MCF 10A (cell line): ENCODE results near the gene DLG2. TPM values are rescaled to one million over a fixed set of nuclear protein-coding genes. Genes with fewer than 3 reads are reported as not detected.

Experiments used
- BruUV-seq: library from RNA; stranded (reverse); fragments of 400-500 nt; replicated peaks from 2 replicates; lab custom pipeline; 2021; lab: Mats Ljungman, UMichigan
- CTCF ChIA-PET: fragments of 300-600 bp; sonication (Branson Sonifier 250); formaldehyde crosslinking; extraction: SDS; loops from one replicate; lab custom pipeline; 2021; ENCODE audit warnings: antibody characterized with exemption, inconsistent platforms; lab: Yijun Ruan, JAX
- POLR2A ChIA-PET: fragments of 300-600, 350-650 bp; sonication (Branson Sonifier 250); formaldehyde crosslinking; extraction: SDS; loops from one replicate; lab custom pipeline; 2020; ENCODE audit warnings: antibody characterized with exemption, inconsistent platforms; lab: Yijun Ruan, JAX
- DNase-seq: peaks from one replicate; pipeline ENCODE4 v3.0.0-alpha.2; 2018; ENCODE audit not compliant: unreplicated experiment
- H3K27ac Mint-ChIP-seq: one replicate; pipeline ENCODE4 v1.8.0; 2022; ENCODE audit warnings: mild to moderate bottlenecking, low read depth, mixed read lengths; ENCODE audit not compliant: unreplicated experiment
- H3K27me3 Mint-ChIP-seq: one replicate; pipeline ENCODE4 v1.8.0; 2022; ENCODE audit warnings: mixed read lengths; ENCODE audit not compliant: insufficient read depth, unreplicated experiment
- H3K36me3 Mint-ChIP-seq: one replicate; pipeline ENCODE4 v1.8.0; 2022; ENCODE audit warnings: mild to moderate bottlenecking, moderate library complexity, mixed read lengths; ENCODE audit not compliant: insufficient read depth, unreplicated experiment
- H3K4me1 Mint-ChIP-seq: one replicate; pipeline ENCODE4 v1.8.0; 2022; ENCODE audit warnings: mixed read lengths; ENCODE audit not compliant: insufficient read depth, unreplicated experiment
- H3K4me3 Mint-ChIP-seq: one replicate; pipeline ENCODE4 v1.8.0; 2022; ENCODE audit warnings: mild to moderate bottlenecking, moderate library complexity, mixed read lengths; ENCODE audit not compliant: unreplicated experiment
- H3K9me3 Mint-ChIP-seq: one replicate; pipeline ENCODE4 v1.8.0; 2022; ENCODE audit warnings: mixed read lengths; ENCODE audit not compliant: unreplicated experiment
- CTCF ChIP-seq: fragments of 200-600 bp; IDR thresholded peaks from one replicate; pipeline ENCODE4 v1.8.0; 2022; ENCODE audit warnings: antibody characterized with exemption, mild to moderate bottlenecking; ENCODE audit not compliant: unreplicated experiment
- intact Hi-C: fragments of 100-400 bp; cut with micrococcal nuclease; formaldehyde crosslinking; loops from 2 replicates; pipeline ENCODE4 v1.14.1; 2022
- total RNA-seq: library from RNA; stranded (reverse); gene quantifications from 2 replicates; pipeline ENCODE4 v1.2.3, GENCODE V29; 2022

Gene DLG2
- total RNA-seq, 1 experiment from 2014 or later = 0.26 TPM

GRCh38 chr11:84837402-84838069, 789.6 kb downstream of the DLG2 start:
- intact Hi-C loops = no loop called here
- POLR2A ChIA-PET = no interaction called here
- no peak for TF ChIP-seq CTCF
- Mint-ChIP-seq H3K36me3 (no peaks in the 10 kb centered on the region), H3K27ac (no peak overlapping the region), H3K4me3 (no peak overlapping the region), H3K9me3 (no peaks in the 10 kb centered on the region), H3K4me1 (no peaks in the 10 kb centered on the region), H3K27me3 (peaks cover 14% of the 10 kb centered on the region)
- BruUV-seq = no TSS peak
- DNase-seq = no peak
- CTCF ChIA-PET = no interaction called here

- no peaks in the 10 kb centered on the region for H3K9me3 Mint-ChIP-seq
- POLR2A ChIA-PET = no interaction called here
- BruUV-seq = no TSS peak
Observed at GRCh38 chr11:84836371-84836770, 790.8 kb downstream of the DLG2 start.

GRCh38 chr11:84833488-84834088, 793.6 kb downstream of the DLG2 start:
- H3K4me3 Mint-ChIP-seq = no peak overlapping the region
- no peak for DNase-seq
- intact Hi-C loops = no loop called here
- no peaks in the 10 kb centered on the region for H3K36me3 Mint-ChIP-seq
- ChIA-PET CTCF (interaction anchor here (0.9 kb wide), 1 partner anchor 53 kb away, joined by 3 read pairs; no protein-coding TSS in a partner anchor), POLR2A (no interaction called here)
- no peaks in the 10 kb centered on the region for H3K9me3 Mint-ChIP-seq
- no peak for TF ChIP-seq CTCF
- H3K27ac Mint-ChIP-seq = no peak overlapping the region
- no peaks in the 10 kb centered on the region for H3K4me1 Mint-ChIP-seq
- BruUV-seq = no TSS peak
- H3K27me3 Mint-ChIP-seq = peaks cover 14% of the 10 kb centered on the region

More at GRCh38 chr11:84836371-84836770, 790.8 kb downstream of the DLG2 start:
- H3K4me1 Mint-ChIP-seq = no peaks in the 10 kb centered on the region
- CTCF ChIA-PET = no interaction called here
- DNase-seq = no peak
- no peak overlapping the region for H3K4me3 Mint-ChIP-seq
- intact Hi-C loops = no loop called here
- no peak overlapping the region for H3K27ac Mint-ChIP-seq
- peaks cover 14% of the 10 kb centered on the region for H3K27me3 Mint-ChIP-seq
- H3K36me3 Mint-ChIP-seq = no peaks in the 10 kb centered on the region
- no peak for TF ChIP-seq CTCF

GRCh38 chr11:84830372-84830771, 796.8 kb downstream of the DLG2 start:
- intact Hi-C loops = no loop called here
- peaks cover 14% of the 10 kb centered on the region for H3K27me3 Mint-ChIP-seq
- H3K36me3 Mint-ChIP-seq = no peaks in the 10 kb centered on the region
- no peaks in the 10 kb centered on the region for H3K4me1 Mint-ChIP-seq
- DNase-seq = no peak
- no peak for TF ChIP-seq CTCF
- POLR2A ChIA-PET = interaction anchor here (0.6 kb wide), 1 partner anchor 232 kb away, joined by 3 read pairs; no protein-coding TSS in a partner anchor
- H3K27ac Mint-ChIP-seq = no peak overlapping the region
- CTCF ChIA-PET = no interaction called here
- H3K4me3 Mint-ChIP-seq = no peak overlapping the region
- no TSS peak for BruUV-seq
- H3K9me3 Mint-ChIP-seq = no peaks in the 10 kb centered on the region
